NK-92 (cell line): ENCODE data around the gene TEDC1.
"Not testable (repeated sequence)": the region's sequence is repeated elsewhere in the genome, so short reads cannot be mapped to it uniquely, and the experiment has no call there.

Experiments
- DNase-seq: peaks from one replicate; lab custom pipeline; 2025; ENCODE audit not compliant: unreplicated experiment; lab: John Stamatoyannopoulos, UW

Gene TEDC1

GRCh38 chr14:105536051-105536450, 45.0 kb downstream of the TEDC1 start:
- DNase-seq, result no peak

GRCh38 chr14:105536691-105537579, 45.9 kb downstream of the TEDC1 start:
- no peak for DNase-seq

- DNase-seq, result no peak
Observed at GRCh38 chr14:105537580-105538474, 46.8 kb downstream of the TEDC1 start.

- DNase-seq, result no peak
Observed at GRCh38 chr14:105538481-105539049, 47.5 kb downstream of the TEDC1 start.

GRCh38 chr14:105540811-105541210, 49.8 kb downstream of the TEDC1 start:
- no peak for DNase-seq

- no peak for DNase-seq
Observed at GRCh38 chr14:105541218-105541875, 50.3 kb downstream of the TEDC1 start.

- not testable (repeated sequence) for DNase-seq
Observed at GRCh38 chr14:105545676-105546075, 54.6 kb downstream of the TEDC1 start.

GRCh38 chr14:105546410-105546809, 55.4 kb downstream of the TEDC1 start:
- not testable (repeated sequence) for DNase-seq

GRCh38 chr14:105547072-105547471, 56.0 kb downstream of the TEDC1 start:
- DNase-seq, result not testable (repeated sequence)

GRCh38 chr14:105547741-105548169, 56.7 kb downstream of the TEDC1 start:
- no peak for DNase-seq
